Osteoblast (primary cell): ENCODE data around the gene TNS3. TPM values are rescaled to one million over a fixed set of nuclear protein-coding genes. Genes with fewer than 3 reads are reported as not detected.

ENCODE experiments used
- DNase-seq: peaks from one replicate; pipeline ENCODE4 v3.0.0; 2011; ENCODE audit warnings: low spot score, mixed read lengths; ENCODE audit not compliant: insufficient read length; ENCODE audit errors: missing footprints
- H2AFZ ChIP-seq: 2 replicates; pipeline ENCODE4 v1.6.0; 2011; ENCODE audit warnings: mild to moderate bottlenecking, low read length
- H3K27ac ChIP-seq: 2 replicates; pipeline ENCODE4 v1.5.1; 2011; ENCODE audit warnings: mild to moderate bottlenecking, low read depth, low read length, moderate library complexity
- H3K27me3 ChIP-seq: 2 replicates; pipeline ENCODE4 v1.6.0; 2012; ENCODE audit warnings: mild to moderate bottlenecking, control low read depth, inconsistent platforms, low read length, moderate library complexity; ENCODE audit not compliant: insufficient read depth
- H3K36me3 ChIP-seq: 2 replicates; pipeline ENCODE4 v1.5.1; 2011; ENCODE audit warnings: mild to moderate bottlenecking, low read length, control low read depth, moderate library complexity; ENCODE audit not compliant: insufficient read depth
- H3K4me1 ChIP-seq: 2 replicates; pipeline ENCODE4 v1.5.1; 2011; ENCODE audit warnings: mild to moderate bottlenecking, low read length, control low read depth, moderate library complexity; ENCODE audit not compliant: insufficient read depth
- H3K4me2 ChIP-seq: 2 replicates; pipeline ENCODE4 v1.6.0; 2011; ENCODE audit warnings: mild to moderate bottlenecking, low read length; ENCODE audit not compliant: insufficient read depth
- H3K4me3 ChIP-seq: fragments of 200-600 bp; sonication (generic); 3 replicates; pipeline ENCODE4 v1.5.1; 2012; ENCODE audit warnings: mild to moderate bottlenecking, low read length, inconsistent platforms; ENCODE audit not compliant: insufficient read depth
- H3K79me2 ChIP-seq: 2 replicates; pipeline ENCODE4 v1.6.0; 2012; ENCODE audit warnings: mild to moderate bottlenecking, low read length, control low read depth, inconsistent platforms; ENCODE audit not compliant: insufficient read depth
- H3K9me3 ChIP-seq: 2 replicates; pipeline ENCODE4 v1.5.1; 2011; ENCODE audit warnings: low read depth, low read length, control low read depth
- H4K20me1 ChIP-seq: 2 replicates; pipeline ENCODE4 v1.6.0; 2012; ENCODE audit warnings: mild to moderate bottlenecking, low read length, control low read depth; ENCODE audit not compliant: insufficient read depth
- total RNA-seq: library from RNA; depleted of rRNA; stranded (reverse); fragments of >200 nt; gene quantifications from 2 replicates; pipeline ENCODE4 v1.2.3, GENCODE V29; 2012
- TF ChIP-seq, protein P1 (sequence below): IDR thresholded peaks from 2 replicates; pipeline ENCODE4 v1.5.1; 2011; ENCODE audit warnings: mild to moderate bottlenecking, low read depth, low read length, moderate library complexity; ENCODE audit errors: extremely low read depth

TNS3 gene
- total RNA-seq, 1 donor = 67.3 TPM

DNA sequence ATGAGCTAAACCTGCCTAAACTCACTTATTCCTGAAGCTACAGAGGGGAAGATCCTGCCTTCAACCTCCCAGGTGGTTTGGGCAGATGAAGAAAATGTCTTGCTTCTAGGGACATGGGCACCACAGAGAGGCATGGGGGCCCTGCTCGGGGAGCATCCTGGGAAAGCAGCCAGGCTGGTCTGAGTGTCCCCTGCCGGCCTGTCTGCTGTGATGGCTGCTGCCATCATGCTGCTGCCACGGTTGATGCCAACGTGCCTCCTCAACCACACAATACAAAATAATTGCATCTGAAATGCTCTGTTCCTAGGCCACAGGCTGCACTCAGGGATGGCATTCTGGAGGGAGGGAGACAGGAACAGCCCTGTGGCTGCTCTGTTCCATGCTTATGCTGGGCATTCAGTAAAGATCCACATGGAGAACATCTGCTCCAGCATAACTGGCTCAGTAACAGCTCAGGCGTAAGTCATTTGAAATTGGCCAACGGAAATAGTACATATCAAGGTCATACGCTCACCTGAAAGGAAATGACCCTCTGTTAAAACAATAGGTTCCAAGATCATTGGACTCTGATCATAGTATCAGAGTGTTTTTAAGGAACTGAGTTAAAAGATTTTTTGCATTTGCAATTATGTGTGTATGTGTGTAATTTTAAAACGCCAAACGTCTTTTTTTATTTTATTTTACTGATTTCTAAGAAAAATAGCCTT, 299.0 kb downstream of the TNS3 start:
- no peak for DNase-seq
- Histone ChIP-seq H3K27me3 (no peaks in the 10 kb centered on the region), H4K20me1 (peaks cover 8% of the 10 kb centered on the region), H3K79me2 (no peaks in the 10 kb centered on the region), H3K9me3 (no peaks in the 10 kb centered on the region), H3K4me1 (peaks cover 7% of the 10 kb centered on the region), H3K4me3 (no peak overlapping the region), H3K36me3 (peaks cover 70% of the 10 kb centered on the region), H3K27ac (no peak overlapping the region), H3K4me2 (no peak overlapping the region), H2AFZ (no peak overlapping the region)
- TF ChIP-seq, protein P1, sequence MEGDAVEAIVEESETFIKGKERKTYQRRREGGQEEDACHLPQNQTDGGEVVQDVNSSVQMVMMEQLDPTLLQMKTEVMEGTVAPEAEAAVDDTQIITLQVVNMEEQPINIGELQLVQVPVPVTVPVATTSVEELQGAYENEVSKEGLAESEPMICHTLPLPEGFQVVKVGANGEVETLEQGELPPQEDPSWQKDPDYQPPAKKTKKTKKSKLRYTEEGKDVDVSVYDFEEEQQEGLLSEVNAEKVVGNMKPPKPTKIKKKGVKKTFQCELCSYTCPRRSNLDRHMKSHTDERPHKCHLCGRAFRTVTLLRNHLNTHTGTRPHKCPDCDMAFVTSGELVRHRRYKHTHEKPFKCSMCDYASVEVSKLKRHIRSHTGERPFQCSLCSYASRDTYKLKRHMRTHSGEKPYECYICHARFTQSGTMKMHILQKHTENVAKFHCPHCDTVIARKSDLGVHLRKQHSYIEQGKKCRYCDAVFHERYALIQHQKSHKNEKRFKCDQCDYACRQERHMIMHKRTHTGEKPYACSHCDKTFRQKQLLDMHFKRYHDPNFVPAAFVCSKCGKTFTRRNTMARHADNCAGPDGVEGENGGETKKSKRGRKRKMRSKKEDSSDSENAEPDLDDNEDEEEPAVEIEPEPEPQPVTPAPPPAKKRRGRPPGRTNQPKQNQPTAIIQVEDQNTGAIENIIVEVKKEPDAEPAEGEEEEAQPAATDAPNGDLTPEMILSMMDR = no peak

GRCh38 chr7:47281966-47282643, 299.8 kb downstream of the TNS3 start:
- Histone ChIP-seq H3K79me2 (no peaks in the 10 kb centered on the region), H3K27ac (no peak overlapping the region)

DNA sequence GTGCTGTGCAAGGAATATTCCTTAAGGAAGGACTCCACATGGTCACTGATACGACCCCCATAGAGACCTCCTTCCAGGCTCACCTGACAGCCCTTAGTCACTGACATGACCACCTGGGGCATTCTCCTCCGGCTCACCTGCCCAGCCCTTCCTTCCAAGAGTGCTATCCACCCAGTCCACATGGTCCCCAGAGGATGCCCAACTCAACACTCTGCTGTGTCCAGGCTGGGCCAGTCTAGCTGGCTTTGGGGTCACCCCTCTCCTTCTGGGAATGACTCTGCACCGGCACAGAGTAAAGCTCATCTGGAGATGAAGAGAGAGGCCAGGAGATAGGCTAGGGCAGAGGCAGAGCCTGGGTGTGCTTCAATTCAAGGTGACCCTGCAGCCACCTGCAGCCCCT, 300.8 kb downstream of the TNS3 start:
- H3K27ac ChIP-seq = no peak overlapping the region
- H3K4me2 ChIP-seq = no peak overlapping the region
- TF ChIP-seq, protein P1 = no peak
- no peaks in the 10 kb centered on the region for H3K27me3 ChIP-seq
- peaks cover 76% of the 10 kb centered on the region for H3K36me3 ChIP-seq
- no peak for DNase-seq
- H3K79me2 ChIP-seq = no peaks in the 10 kb centered on the region
- H4K20me1 ChIP-seq = peaks cover 8% of the 10 kb centered on the region
- no peak overlapping the region for H2AFZ ChIP-seq
- H3K4me3 ChIP-seq = no peak overlapping the region
- H3K4me1 ChIP-seq = peaks cover 4% of the 10 kb centered on the region
- no peaks in the 10 kb centered on the region for H3K9me3 ChIP-seq

More at GRCh38 chr7:47281966-47282643, 299.8 kb downstream of the TNS3 start:
- TF ChIP-seq, protein P1 = no peak
- DNase-seq = no peak
- Histone ChIP-seq H3K4me1 (peaks cover 7% of the 10 kb centered on the region), H3K36me3 (peaks cover 71% of the 10 kb centered on the region), H3K4me3 (no peak overlapping the region), H4K20me1 (peaks cover 8% of the 10 kb centered on the region), H3K4me2 (no peak overlapping the region), H3K9me3 (no peaks in the 10 kb centered on the region), H2AFZ (no peak overlapping the region), H3K27me3 (no peaks in the 10 kb centered on the region)

DNA sequence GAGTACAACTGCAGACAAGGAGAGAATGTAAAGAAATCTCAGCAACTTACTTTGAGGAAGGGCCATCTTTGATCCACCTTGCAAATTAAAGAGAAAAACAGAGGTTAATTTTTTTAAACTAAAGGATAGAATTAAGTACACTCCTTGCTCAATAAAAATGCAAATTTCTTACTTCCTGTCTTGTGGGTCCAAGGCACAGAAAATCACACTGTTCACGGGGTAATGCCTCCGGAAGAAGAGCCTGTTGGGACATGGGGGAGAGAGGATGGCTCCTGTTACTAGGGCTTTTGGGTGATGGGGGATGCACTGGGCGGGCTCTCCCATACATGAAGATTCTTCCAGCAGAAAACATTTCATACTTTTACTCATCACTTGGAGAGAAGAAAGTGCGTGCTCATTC, 301.8 kb downstream of the TNS3 start:
- Histone ChIP-seq H3K27me3 (no peaks in the 10 kb centered on the region), H3K79me2 (no peaks in the 10 kb centered on the region), H3K4me2 (no peak overlapping the region), H3K36me3 (peaks cover 76% of the 10 kb centered on the region), H3K4me1 (no peaks in the 10 kb centered on the region), H2AFZ (no peak overlapping the region), H4K20me1 (peaks cover 8% of the 10 kb centered on the region), H3K4me3 (no peak overlapping the region), H3K9me3 (no peaks in the 10 kb centered on the region), H3K27ac (no peak overlapping the region)
- TF ChIP-seq, protein P1 = no peak
- DNase-seq = no peak
